Stimulated activated CD8-positive, alpha-beta memory T cell treated with anti-CD3 and anti-CD28 coated beads, Interleukin-7, amount 100 ng/mL, for 48 hours (primary cell): ENCODE data around the gene SDS.

ENCODE experiments used
- DNase-seq, 2 donors: peaks; one replicate each; pipeline ENCODE4 v3.0.0-alpha.2; 2020; ENCODE audit warnings: low read depth in 1 of 2; ENCODE audit errors: extremely low read depth in 1 of 2

The SDS gene

DNA sequence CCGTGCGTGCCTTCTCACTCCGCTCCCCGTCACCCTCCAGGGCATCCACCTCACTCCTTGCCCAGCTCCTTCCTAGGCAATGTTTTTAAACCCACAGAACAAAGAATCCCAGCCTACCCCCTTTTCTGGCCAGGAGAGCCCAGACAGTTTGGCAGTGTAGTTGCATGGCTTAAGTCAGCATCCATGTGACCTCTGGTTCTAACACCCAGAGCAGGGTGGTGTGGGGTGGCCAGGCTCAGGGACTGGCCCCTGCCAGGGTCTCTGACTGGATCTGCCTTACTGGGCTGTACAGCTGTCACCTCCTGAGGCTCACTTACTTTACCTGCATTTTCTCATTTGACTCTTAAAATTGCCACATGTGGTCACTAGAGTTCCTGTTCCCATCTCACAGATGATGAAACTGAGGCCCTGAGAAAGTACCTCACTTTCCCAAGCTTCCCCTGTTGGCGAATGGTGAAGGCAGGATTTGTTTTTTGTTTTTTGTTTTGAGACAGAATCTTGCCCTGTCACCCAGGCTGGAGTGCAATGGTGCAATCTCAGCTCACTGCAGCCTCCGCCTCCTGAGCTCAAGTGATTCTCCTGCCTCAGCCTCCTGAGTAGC lies 18.3 kb downstream of the SDS start:
- no peak for DNase-seq

DNA sequence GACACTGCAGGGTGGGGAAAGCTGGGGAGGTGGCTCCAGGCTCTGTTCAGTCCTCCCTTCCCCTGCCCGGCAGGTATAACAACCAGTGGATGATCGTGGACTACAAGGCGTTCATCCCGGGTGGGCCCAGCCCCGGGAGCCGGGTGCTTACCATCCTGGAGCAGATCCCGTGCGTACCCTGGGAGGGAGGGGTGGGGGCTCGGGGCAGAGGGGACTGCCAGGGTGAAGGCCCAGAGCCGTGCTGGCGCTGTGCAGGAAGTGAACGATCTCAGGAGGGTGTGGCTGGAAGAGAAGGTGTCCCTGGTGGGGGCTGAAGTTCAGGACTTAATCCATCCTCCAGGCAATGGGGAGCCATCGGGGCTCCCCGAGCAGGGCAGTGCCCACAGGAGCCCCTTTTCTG lies 18.9 kb downstream of the SDS start:
- DNase-seq: no peak

DNA sequence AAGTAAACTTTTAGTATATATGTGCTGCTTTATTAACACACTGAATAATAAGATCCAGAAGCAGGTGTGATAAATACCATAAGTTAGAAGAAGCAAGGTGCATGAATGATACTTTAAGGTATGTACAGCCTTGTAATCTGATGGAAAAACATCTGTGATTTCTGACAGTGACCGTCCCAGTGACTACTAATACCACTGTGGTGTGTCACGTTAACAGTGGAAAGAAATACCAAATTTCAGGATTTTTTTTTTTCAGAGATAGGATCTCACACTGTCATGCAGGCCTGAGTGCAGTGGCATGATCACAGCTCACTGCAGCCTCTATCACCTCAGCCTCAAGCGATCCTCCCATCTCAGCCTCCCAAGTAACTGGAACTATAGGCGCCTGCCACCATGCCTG lies 21.5 kb downstream of the SDS start:
- no peak for DNase-seq

DNA sequence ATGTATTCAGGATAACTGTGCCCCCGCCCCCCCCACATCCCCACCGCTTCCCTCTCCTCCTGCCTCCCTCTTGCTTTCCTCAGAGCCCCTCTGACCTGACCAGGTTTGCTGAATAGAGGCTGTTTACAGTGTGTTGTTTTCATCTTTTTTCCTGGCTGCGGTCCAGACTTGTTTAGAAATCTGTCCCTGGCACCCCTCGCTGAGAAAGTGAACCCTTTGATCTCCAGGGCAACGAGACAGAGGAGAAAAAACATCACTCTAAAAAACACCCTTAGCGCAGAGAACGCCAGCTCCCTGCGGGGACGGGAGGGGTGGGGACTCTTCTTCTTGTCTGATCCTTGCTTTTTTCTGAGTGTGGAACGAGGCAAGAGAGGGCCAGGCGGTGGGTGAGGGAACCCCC lies 22.5 kb downstream of the SDS start:
- no peak for DNase-seq

DNA sequence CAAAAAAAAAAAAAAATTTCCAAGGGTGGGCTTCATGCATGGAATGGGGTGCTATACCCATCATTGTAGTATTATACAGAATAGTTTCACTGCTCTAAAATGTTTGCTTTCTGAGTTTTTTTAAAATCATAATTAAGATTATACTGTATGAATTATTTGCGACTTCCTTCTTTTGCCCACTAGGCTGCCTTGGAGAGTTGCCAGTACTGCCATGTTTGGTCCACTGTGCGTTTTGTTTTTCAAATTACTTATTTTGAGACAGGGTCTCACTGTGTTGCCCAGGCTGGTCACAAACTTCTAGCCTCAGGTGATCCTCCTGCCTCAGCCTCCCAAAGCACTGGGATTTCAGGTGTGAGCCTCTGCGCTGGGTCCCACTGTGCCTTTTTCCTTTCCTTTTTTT lies 25.4 kb downstream of the SDS start:
- no peak for DNase-seq

DNA sequence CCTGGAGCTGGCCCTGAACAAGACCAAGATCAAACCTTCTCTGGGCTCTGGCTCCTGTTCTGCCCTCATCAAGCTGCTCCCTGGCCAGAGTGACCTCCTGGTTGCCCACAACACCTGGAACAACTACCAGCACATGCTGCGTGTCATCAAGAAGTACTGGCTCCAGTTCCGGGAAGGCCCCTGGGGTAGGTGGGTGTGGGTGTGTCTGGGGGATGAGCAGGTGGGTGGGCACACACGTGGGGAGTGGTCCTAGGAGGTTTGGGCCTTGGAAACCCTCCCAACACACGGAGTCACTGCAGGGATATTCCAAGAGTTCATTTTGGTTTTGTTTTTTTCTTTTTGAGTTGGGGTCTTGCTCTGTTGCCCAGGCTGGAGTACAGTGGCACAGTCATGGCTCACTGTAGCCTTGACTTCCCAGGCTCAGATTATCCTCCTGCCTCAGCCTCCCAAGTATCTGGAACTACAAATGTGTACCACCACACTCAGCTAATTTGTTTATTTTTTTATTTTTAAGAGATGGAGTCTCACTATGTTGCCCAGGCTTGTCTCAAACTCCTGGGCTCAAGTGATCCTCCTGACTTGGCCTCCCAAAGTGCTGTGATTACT lies 28.8 kb downstream of the SDS start:
- DNase-seq: no peak

DNA sequence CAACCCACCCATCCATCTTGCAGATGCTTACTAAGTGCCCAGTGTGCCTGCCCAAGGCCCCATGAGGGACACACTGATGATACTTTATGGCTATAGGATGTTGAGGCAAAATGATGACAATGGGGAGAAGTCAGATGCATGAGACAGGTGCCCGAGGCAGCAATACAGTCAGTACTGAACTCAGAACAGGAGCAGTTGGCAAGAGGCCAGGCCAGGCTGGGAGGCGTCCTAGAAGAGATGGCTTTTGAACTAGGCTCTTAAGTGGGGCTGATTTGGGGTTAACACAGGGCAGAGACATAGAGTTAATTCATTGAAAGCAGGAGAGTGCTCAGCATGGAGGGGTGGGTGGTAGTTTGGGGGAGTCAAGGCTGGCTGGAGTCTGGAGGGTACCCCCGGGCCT lies 29.7 kb downstream of the SDS start:
- DNase-seq: no peak

DNA sequence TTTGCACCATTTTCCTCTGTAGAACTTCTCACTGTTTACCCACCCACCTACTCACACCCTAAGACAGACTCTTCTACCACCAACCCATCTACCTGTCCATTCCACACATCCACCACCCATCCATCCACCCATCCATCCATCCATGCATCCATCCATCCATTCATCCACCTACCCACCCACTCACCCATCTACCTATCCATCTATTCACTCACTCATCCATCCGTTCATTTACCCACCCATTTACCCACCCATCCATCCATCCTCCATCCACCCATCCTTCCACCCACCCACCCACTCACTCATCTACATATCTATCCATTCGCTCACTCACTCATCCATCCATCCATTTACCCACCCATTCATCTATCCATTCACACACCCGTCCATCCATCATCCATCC lies 30.2 kb downstream of the SDS start:
- no peak for DNase-seq

DNA sequence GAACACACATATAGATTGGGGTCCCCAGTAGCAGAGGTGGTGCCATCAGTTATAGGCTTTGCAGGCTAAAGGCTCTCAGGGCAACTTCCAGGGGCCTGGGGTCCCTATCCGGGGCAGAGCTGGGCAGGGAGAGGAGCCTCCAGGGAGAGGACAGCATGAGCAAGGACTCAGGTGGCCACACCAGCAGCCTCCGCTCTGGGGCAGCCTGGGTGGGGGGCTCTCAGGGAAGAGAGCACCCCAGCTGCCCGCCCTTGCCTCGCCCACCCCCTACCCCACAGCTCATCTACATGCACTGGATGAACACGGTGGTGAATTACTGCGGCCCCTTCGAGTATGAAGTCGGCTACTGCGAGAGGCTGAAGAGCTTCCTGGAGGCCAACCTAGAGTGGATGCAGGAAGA lies 31.3 kb downstream of the SDS start:
- no peak for DNase-seq

DNA sequence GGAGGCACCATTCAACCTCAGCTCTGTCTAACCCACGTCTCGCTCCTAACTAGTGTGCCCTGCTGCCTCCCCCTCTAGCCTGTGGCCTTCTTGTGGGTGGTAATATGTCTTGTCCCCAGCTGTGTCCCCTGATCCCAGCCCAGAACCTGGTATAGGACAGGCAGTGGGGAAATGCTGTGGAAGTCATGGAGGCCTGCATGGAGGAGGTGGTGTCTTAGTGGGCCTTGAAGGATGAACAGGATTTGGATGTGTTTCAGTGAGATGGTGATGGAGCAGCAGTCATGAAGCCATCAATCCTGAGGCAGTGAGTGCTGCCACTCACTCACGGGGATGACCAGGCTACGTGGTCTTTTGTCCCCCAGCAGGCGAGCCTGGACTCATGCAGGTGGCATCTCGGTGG lies 31.9 kb downstream of the SDS start:
- no peak for DNase-seq

DNA sequence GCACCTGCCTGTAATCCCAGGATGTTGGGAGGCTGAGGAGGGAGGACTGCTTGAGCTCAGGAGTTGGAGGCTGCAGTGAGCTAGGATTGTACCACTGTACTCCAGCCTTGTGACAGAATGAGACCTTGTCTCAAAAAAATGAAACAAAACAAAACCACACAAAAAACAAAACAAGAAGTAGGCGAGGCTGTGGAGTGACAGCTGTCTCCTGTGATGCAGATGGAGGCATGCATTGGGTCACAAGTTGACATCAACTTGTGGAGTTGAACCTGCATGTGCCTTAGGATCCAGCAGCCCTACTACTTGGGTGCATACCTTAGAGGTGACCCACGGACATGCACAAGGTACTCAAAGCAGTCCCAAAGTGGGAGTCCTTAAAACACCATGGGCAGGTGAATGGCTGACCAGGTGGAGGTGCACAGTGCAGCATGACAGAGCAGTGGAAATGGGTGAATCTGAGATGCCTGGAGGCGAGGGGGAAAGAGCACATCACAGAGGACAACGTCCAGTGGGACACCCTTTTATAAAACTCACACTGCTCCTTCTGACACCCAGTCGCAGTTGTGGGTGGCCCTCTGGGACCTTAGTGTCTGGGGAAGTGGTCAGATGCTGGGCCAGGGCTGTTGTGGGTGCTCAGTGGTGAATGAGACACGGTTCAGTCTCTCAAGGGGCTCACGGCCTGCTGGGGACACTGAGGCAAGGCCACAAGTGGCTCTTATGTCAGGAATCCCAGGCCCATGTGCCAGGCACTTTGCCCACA lies 32.6 kb downstream of the SDS start:
- DNase-seq: no peak

DNA sequence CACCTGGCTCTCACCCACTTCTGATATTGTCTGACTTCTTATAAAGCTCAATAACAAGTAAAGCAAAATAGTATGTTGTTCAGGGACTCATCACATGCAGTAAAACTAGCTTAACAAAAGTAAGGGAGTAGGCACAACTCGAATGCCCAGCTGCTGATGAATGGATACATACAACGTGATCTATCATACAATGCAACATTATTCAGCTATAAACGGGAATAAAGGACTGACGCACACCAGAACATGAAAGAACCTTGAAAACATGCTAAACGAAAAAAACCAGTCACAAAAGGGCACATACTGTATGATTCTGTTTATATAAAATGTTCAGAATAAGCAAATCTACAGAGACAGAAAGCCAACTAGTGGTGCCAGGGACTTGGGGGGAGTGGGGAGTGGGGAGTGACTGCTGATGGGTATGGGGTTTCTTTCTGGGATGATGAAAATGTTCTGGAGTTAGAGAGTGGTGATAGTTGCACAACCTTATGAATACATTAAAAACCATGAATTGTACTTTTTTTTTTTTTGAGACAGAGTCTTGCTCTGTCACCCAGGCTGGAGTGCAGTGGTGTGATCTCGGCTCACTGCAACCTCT lies 34.2 kb downstream of the SDS start:
- no peak for DNase-seq

DNA sequence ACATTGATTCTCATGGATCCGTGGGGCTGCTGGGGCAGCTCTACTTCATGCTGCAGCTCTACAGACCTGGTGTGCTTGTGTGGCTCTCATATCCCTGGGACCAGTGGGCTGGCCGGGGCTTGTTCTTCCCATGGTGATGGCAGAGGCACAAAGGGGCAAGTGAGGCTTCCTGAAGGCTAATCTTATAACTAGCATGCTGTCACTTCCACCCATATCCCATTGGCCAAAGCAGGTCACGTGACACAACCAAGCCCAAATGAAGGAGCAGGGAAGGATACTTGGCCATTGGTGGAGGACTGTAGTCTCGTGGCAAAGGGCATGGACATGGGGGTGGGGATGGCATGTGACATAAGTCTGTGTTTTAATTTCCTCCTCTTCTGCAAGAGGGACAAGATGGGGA lies 35.4 kb downstream of the SDS start:
- no peak for DNase-seq

DNA sequence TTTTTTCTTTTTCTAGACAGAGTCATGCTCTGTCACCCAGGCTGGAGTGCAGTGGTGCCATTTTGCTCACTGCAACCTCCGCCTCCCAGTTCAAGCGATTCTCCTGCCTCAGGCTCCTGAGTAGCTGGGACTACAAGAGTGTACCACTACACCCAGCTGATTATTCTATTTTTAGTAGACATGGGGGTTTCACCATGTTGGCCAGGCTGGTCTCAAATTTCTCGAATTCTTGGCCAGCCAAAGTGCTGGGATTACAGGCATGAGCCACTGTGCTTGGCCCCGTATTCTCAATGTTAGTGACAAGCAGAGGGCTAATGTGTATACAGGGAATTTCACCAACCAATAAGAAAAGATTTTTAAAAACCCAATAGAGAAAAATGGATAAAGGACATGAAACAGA lies 36.9 kb downstream of the SDS start:
- DNase-seq: no peak

DNA sequence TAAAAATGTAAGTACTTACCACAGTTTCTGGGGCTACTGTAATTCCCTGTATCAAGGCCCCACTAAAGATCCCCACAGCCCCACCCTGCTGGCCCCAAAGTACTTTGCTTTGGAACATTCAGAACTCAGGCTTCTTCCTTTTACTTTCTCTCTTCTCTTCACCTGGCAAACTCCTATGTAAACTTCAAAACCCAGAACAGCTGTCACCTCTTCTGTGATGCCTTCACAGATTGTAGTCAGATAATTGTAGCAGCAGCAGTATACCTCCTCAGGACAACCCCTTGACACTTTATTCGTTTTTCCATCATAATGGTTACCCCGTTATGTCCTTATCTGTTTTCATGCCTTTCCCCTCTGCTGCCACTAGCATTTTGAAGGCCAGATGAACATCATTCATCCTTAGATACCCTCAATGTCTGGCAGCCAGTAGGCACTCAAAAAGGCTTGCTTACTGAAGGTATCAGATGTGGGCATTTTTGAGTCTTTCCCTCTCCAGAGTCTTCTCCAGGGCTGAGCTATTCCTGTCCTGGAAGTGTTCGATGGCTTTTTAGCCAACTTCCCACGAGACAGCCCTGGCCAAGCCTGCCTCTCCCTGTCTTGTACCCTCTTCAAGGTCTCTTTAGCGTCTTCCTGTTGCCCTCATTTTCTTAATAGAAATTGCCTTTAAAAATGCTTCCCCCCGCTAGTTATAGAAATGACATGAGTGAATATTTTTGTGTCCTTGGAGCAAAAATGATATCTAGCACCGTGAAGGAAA lies 37.9 kb downstream of the SDS start:
- DNase-seq: no peak

DNA sequence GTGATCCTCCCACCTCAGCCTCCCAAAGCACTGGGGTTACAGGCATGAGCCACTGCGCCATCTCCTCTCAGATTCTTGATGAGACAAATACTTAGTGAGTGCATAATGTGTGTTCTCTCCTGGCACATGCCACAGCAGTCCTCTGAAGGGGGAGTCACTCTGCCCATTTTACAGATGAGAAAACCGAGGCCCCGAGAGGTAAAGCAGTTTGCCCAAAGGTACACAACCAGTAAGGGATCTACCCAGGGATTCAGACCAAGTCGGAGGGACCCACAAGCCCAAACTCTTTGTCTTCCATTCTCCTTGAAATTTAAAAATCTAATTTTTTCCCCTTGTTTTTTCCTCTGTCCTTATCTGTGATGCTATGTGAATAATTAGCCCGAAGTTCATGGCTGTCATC lies 39.0 kb downstream of the SDS start:
- DNase-seq: no peak

DNA sequence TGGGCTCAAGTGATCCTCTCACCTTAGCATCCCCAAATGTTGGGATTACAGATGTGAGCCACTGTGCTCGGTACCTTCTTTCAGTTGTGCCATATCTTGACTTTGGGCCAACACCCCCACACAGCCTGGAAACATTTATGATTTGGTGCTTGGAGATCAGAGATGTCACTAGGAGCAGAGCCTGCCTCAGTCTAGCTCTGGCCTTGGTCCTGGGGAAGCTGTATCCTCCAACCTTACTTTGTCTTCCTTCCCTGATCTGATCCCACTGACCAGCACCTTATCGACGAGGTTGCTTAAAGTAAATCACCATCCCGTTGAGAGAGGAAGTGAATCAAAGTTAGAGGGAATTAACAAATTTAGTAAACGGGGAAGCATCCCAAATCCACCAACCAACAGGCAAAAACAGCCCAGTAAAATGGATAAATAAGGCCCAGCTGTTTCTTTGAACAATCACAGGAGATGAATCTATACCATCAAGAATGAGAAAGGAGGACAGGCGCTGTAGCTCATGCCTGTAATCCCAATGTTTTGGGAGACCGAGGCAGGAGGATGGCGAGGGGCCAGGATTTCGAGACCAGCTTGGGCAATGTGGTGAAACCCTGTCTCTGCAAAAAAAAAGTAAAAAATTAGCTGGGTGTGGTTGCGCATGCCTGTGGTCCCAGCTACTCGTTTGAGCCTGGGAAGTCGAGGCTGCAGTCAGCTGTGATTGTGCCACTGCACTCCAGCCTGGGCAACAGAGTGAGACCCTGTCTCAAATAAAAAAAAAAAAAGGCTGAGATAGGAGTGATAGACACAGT lies 41.9 kb downstream of the SDS start:
- no peak for DNase-seq

DNA sequence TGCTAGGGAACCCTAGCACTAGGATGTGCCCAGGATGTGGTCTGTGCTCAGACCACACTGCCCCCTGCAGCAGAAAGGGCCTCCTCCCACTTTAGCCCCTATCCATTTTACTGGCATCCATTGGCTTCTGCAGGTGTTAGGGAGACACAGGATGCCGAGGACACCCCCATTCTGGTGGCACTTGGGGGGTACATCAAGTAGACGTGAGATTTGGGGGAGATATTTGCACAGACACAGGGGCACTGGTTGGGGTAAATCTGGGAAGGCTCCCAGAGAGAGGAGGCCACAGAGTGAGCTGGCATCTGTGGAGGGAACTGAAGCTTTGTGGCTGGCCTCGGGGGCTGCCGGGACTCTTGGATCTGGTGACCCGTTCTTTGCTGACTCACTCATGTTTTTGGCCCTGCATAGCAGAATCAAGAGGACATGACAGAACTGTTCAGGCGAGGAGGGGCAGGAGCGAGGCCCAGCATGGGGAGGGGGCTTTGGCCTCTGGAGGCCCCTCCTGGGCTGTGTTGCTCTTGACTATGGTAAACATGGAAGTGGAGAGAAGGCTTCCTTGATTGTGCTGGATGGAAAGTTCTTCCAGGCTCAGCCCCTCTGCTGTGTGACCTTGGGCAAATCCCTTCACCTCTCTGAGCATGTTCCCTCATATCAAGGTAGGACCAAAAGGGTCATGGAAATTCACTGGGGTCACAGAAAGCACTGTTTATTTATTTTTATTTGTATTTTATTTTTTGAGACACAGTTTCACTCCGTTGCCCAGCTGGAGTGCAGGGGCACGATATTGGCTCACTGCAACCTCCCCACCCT lies 43.5 kb downstream of the SDS start:
- no peak for DNase-seq

DNA sequence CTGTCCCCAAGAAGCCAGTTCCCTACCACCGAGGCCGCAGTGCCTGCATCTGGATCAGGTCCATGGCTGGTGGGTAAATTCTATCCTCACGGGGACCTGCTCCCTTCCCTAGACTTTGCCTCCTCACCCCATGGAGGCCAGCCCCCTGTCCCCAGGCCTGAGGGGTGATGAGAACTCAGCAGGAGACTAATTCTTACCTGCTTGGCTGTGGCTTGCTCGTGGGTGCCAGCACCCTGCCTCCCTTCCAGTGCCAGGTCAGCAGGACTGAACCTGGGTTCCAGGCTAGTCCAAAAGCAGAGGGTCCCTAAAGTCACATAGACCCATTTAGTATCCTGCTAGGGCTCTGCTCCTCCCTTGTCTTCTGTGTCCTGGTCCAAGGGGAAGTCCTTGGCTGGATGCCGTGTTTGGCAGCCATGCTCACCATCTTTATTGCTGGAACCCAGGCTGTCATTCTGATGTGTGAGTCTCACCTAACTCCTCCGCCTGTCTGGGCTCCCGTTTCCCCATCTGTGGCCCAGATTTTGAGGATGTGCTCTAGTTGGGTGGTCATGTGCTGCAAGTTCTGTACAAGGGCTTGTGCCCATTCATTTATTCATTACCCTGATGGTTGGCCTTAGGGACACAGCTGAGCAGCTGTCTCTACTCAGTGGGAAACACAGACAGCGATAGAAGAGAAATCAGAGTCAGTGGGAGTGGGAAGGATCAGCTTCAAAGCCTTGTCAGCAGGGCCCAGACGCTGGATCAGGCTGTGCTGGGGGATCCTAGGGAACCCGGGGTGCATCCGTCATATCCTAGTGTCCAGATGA lies 44.4 kb downstream of the SDS start:
- no peak for DNase-seq
